HG03135 (cell line): ENCODE results near the gene FHL1.

Experiments
- ATAC-seq: cut with Tn5 transposase; IDR thresholded peaks from one replicate; pipeline ENCODE4 v1.9.1; 2021; ENCODE audit warnings: mild to moderate bottlenecking, moderate library complexity; ENCODE audit not compliant: unreplicated experiment

FHL1 gene

GRCh38 chrX:136183917-136184316 is 36.6 kb downstream of the FHL1 start:
- no peak for ATAC-seq

- no peak for ATAC-seq
These were observed 38.2 kb downstream of the FHL1 start for GRCh38 chrX:136185401-136186022.

- ATAC-seq: no peak
These were observed 38.7 kb downstream of the FHL1 start for GRCh38 chrX:136186023-136186413.

GRCh38 chrX:136189222-136189621 is 41.9 kb downstream of the FHL1 start:
- ATAC-seq: no peak

- no peak for ATAC-seq
These were observed 42.8 kb downstream of the FHL1 start for GRCh38 chrX:136190038-136190713.

- ATAC-seq: no peak
These were observed 43.8 kb downstream of the FHL1 start for GRCh38 chrX:136191171-136191570.

GRCh38 chrX:136192135-136192534 is 44.8 kb downstream of the FHL1 start:
- no peak for ATAC-seq

GRCh38 chrX:136192839-136193414 is 45.6 kb downstream of the FHL1 start:
- ATAC-seq: no peak

- ATAC-seq: no peak
These were observed 46.4 kb downstream of the FHL1 start for GRCh38 chrX:136193771-136194170.

- no peak for ATAC-seq
These were observed 47.2 kb downstream of the FHL1 start for GRCh38 chrX:136194536-136194935.

GRCh38 chrX:136195247-136195646 is 47.9 kb downstream of the FHL1 start:
- no peak for ATAC-seq

GRCh38 chrX:136196691-136197155 is 49.4 kb downstream of the FHL1 start:
- no peak for ATAC-seq

- no peak for ATAC-seq
These were observed 50.7 kb downstream of the FHL1 start for GRCh38 chrX:136198010-136198409.

GRCh38 chrX:136198678-136199243 is 51.4 kb downstream of the FHL1 start:
- ATAC-seq: no peak

GRCh38 chrX:136199365-136199764 is 52.0 kb downstream of the FHL1 start:
- ATAC-seq: no peak

- no peak for ATAC-seq
These were observed 53.1 kb downstream of the FHL1 start for GRCh38 chrX:136200466-136200865.

- no peak for ATAC-seq
These were observed 54.3 kb downstream of the FHL1 start for GRCh38 chrX:136201601-136202000.

- ATAC-seq: no peak
These were observed 55.6 kb downstream of the FHL1 start for GRCh38 chrX:136202889-136203288.

- ATAC-seq: no peak
These were observed 56.1 kb downstream of the FHL1 start for GRCh38 chrX:136203438-136203837.

- ATAC-seq: no peak
These were observed 56.6 kb downstream of the FHL1 start for GRCh38 chrX:136203951-136204350.

- ATAC-seq: no peak
These were observed 57.2 kb downstream of the FHL1 start for GRCh38 chrX:136204571-136204970.

- ATAC-seq: no peak
These were observed 58.6 kb downstream of the FHL1 start for GRCh38 chrX:136205882-136206380.
